Kidney epithelial cell (primary cell): ENCODE data around the gene GNS. TPM values are rescaled to one million over a fixed set of nuclear protein-coding genes. Genes with fewer than 3 reads are reported as not detected.

ENCODE experiments used
- DNase-seq: peaks from one replicate; pipeline ENCODE4 v3.0.0-alpha.2; 2010; ENCODE audit warnings: low read depth
- H3K27me3 ChIP-seq: 2 replicates; pipeline ENCODE4 v1.6.0; 2011; ENCODE audit warnings: low read length; ENCODE audit not compliant: control insufficient read depth, insufficient read depth
- H3K36me3 ChIP-seq: 2 replicates; pipeline ENCODE4 v1.5.1; 2011; ENCODE audit warnings: low read length; ENCODE audit not compliant: control insufficient read depth, insufficient read depth
- H3K4me3 ChIP-seq: 2 replicates; pipeline ENCODE4 v1.5.1; 2011; ENCODE audit warnings: low read depth, mild to moderate bottlenecking, control low read depth, low read length
- CTCF ChIP-seq: IDR thresholded peaks from 2 replicates; pipeline ENCODE4 v1.5.1; 2011; ENCODE audit warnings: mild to moderate bottlenecking, moderate library complexity, low read length, control low read depth, inconsistent platforms; ENCODE audit not compliant: insufficient read depth, poor library complexity, severe bottlenecking
- total RNA-seq: library from RNA; depleted of rRNA; stranded (reverse); fragments of >200 nt; gene quantifications from 2 replicates; pipeline ENCODE4 v1.2.3, GENCODE V29; 2015

The GNS gene
- total RNA-seq, 1 donor from 2014 or later = 120 TPM

- no peak for DNase-seq
- Histone ChIP-seq H3K4me3 (no peak overlapping the region), H3K36me3 (no peaks in the 10 kb centered on the region), H3K27me3 (no peaks in the 10 kb centered on the region)
- TF ChIP-seq CTCF = no peak
These were observed 22.4 kb downstream of the GNS start for GRCh38 chr12:64736771-64737170.

GRCh38 chr12:64735442-64735841 is 23.8 kb downstream of the GNS start:
- no peak for DNase-seq
- Histone ChIP-seq H3K27me3 (no peaks in the 10 kb centered on the region), H3K36me3 (no peaks in the 10 kb centered on the region), H3K4me3 (no peak overlapping the region)
- no peak for TF ChIP-seq CTCF

- Histone ChIP-seq H3K27me3 (no peaks in the 10 kb centered on the region), H3K36me3 (no peaks in the 10 kb centered on the region), H3K4me3 (no peak overlapping the region)
- TF ChIP-seq CTCF = no peak
- peak; percentile 75 for DNase-seq
These were observed 25.3 kb downstream of the GNS start for GRCh38 chr12:64733857-64734256.

- no peak for DNase-seq
- no peak for TF ChIP-seq CTCF
- Histone ChIP-seq H3K36me3 (no peaks in the 10 kb centered on the region), H3K4me3 (no peak overlapping the region), H3K27me3 (no peaks in the 10 kb centered on the region)
These were observed 27.5 kb downstream of the GNS start for GRCh38 chr12:64731683-64732082.

GRCh38 chr12:64730588-64730969 is 28.6 kb downstream of the GNS start:
- TF ChIP-seq CTCF = no peak
- DNase-seq = no peak
- Histone ChIP-seq H3K4me3 (no peak overlapping the region), H3K36me3 (no peaks in the 10 kb centered on the region), H3K27me3 (no peaks in the 10 kb centered on the region)

- TF ChIP-seq CTCF = no peak
- DNase-seq = no peak
- Histone ChIP-seq H3K4me3 (no peak overlapping the region), H3K36me3 (no peaks in the 10 kb centered on the region), H3K27me3 (no peaks in the 10 kb centered on the region)
These were observed 29.2 kb downstream of the GNS start for GRCh38 chr12:64729909-64730587.
